Activated CD4-positive, alpha-beta memory T cell treated with anti-CD3 and anti-CD28 coated beads, Interleukin-2, amount 10 ng/mL, durations not matched to agents 7 days and 5 days (primary cell): ENCODE results near the gene ELFN1. TPM values are rescaled to one million over a fixed set of nuclear protein-coding genes. Genes with fewer than 3 reads are reported as not detected.

Experiments used
- CTCF ChIA-PET: fragments of 350-600 bp; sonication (Branson Sonifier 250); formaldehyde crosslinking; loops from one replicate; lab custom pipeline; 2021; ENCODE audit warnings: antibody characterized with exemption, inconsistent platforms; lab: Charles Lee
- POLR2A ChIA-PET: fragments of 350-600 bp; sonication (Branson Sonifier 250); formaldehyde crosslinking; loops from one replicate; lab custom pipeline; 2021; ENCODE audit warnings: antibody characterized with exemption; lab: Charles Lee
- DNase-seq: peaks from one replicate; pipeline ENCODE4 v3.0.0-alpha.2; 2020
- H3K27ac Mint-ChIP-seq: one replicate; pipeline ENCODE4 v1.8.0; 2021; ENCODE audit warnings: mild to moderate bottlenecking, mixed read lengths
- H3K27me3 Mint-ChIP-seq: one replicate; pipeline ENCODE4 v1.8.0; 2021; ENCODE audit warnings: mixed read lengths
- H3K36me3 Mint-ChIP-seq: one replicate; pipeline ENCODE4 v1.8.0; 2021; ENCODE audit warnings: low read depth, mixed read lengths
- H3K4me1 Mint-ChIP-seq: one replicate; pipeline ENCODE4 v1.8.0; 2021; ENCODE audit warnings: mixed read lengths
- H3K4me3 Mint-ChIP-seq: one replicate; pipeline ENCODE4 v1.8.0; 2021; ENCODE audit warnings: mild to moderate bottlenecking, mixed read lengths
- H3K9me3 Mint-ChIP-seq: one replicate; pipeline ENCODE4 v1.8.0; 2021; ENCODE audit warnings: mixed read lengths
- total RNA-seq, 2 experiments: library from RNA; stranded (reverse); gene quantifications; one replicate each; pipeline ENCODE4 v1.2.3, GENCODE V29; 2021

ELFN1 gene
- total RNA-seq, 2 experiments from 2014 or later, result 0.08 TPM; not detected in 1

DNA sequence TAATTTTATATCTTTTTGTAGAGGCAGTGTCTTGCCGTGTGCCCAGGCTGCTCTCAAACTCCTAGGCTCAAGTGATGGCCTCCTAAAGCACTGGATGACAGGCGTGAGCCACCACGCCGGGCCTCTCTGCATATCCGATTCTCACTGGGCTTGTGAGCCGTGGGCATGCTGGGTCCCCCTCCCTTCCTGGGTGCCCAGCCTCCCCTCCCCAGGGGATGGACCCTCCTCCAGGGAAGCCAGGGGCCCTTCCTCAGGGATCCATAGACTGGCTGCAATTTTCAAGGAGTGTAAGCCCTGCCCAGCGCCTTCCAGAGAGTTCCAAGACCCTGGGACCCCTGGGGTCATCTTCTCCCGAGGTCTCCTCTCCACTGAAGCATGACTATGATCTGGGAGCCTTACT lies 23.7 kb upstream of the ELFN1 start:
- Mint-ChIP-seq H3K9me3 (no peaks in the 10 kb centered on the region), H3K4me1 (no peaks in the 10 kb centered on the region), H3K27me3 (no peaks in the 10 kb centered on the region), H3K36me3 (no peaks in the 10 kb centered on the region), H3K4me3 (no peak overlapping the region), H3K27ac (no peak overlapping the region)
- ChIA-PET POLR2A (no interaction called here), CTCF (no interaction called here)
- DNase-seq, result no peak

DNA sequence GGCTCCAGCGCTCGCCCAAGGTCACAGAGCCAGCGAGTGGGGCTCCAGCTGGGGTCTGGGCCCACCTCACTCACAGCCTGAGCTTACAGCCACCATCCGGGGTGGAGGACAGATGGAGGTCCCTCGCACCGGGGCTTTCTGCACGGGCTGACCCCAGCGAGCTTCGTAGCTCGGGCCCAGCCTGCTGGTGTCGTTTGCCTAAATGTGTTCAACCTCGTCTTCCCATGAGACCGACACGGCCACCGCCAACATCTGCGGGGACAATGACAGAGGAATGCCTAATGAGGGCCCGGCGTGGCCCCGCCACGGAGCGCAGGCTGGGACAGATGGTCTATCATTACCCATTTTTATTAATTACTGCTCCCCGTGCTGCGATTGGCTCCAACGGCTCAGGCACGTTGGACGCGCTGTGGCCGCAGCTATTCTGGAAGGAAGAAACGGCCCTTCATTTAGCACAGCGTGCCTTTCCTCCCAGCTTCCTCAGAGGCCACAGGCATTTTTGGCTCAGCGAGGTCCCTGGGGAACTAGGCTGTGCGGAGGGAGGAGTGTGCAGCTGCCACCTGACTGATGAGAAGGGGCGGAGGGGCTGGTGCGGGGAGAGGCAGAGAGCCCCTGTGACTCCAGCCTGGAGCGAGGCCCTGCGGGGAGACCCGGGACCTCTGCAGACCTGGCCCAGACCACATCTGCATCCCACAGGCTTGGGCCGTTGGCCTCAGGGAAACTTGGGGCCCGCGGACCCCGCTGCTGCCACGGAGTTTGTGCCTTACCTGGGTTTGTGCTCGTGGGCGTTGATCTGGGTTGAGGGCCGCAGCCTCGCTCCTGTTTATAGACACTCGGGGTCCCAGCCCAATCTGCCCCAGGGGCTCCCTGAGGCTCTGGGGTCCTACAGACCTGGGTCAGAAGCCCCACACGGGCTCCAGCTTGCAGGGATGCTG lies 22.9 kb upstream of the ELFN1 start:
- Mint-ChIP-seq H3K36me3 (no peaks in the 10 kb centered on the region), H3K4me3 (no peak overlapping the region), H3K27me3 (no peaks in the 10 kb centered on the region), H3K27ac (no peak overlapping the region), H3K4me1 (no peaks in the 10 kb centered on the region), H3K9me3 (no peaks in the 10 kb centered on the region)
- ChIA-PET POLR2A (no interaction called here), CTCF (no interaction called here)
- DNase-seq, result no peak

DNA sequence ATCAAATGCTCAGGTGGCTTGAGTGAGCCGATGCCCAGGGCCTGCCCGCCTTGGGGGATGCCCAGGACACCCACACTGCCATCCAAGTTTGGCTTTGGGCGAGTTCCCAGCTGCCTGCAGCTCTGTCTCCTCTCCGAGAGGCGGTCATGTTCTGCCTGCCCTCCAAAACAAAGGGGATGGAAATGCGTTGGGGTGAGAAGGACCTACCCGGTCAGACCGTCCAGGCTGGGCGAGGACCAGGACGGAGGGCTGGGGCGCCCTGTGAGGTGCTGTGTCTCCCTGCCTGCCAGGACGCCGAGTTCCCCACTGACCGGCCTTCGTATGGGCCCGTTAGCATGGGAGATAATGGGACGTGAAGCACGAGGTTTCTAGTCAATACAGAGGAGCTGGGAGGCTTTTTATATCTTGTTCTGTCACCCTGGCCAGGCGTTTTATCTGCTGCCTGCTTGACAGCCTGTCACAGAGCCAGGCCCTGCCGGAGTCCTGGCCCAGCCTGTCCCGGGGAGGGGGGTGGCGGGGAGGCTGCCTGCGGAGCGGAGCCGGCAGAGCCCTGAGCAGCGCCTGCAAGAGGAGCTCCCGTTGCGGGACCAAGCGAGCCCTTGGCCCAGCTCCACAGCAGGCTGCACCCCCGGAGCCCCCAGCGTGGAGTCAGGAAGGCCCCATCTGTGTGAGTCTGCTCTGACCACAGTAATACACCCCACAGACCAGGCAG lies 22.0 kb upstream of the ELFN1 start:
- H3K4me1 Mint-ChIP-seq, result no peaks in the 10 kb centered on the region
- no peak for DNase-seq
- POLR2A ChIA-PET, result interaction anchor here (0.6 kb wide), 1 partner anchor 305 kb away, joined by 3 read pairs; no protein-coding TSS in a partner anchor
- no peaks in the 10 kb centered on the region for H3K27me3 Mint-ChIP-seq
- no peaks in the 10 kb centered on the region for H3K9me3 Mint-ChIP-seq
- H3K4me3 Mint-ChIP-seq, result no peak overlapping the region
- CTCF ChIA-PET, result no interaction called here
- H3K27ac Mint-ChIP-seq, result no peak overlapping the region
- no peaks in the 10 kb centered on the region for H3K36me3 Mint-ChIP-seq

DNA sequence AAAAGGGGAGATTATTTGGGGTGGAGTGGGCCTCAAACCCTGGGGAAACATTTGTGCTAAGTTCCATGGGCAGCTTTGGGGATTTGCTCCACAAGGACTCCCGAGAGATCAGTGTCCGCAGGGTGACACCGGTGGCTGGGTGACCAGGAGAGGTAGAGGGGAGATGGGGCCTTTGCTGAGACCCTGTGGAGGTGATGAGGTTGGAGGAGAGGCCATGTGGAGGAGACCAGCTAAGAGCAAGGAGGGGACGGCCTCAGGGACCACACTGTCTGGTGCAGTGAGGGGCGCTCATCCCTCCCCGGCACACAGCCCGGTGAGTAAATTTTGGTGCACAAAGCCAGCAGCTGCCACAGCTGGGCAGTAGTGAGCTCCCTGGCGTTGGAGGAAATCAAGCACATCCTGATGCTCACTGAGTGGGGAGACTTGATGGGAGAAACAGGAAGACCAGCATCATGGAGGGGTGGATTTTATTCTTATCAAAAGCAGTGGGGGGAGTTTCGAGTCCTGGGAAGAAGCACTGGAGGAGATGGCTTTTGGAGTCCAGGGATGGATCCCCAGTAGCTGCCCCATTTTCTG lies 20.2 kb upstream of the ELFN1 start:
- Mint-ChIP-seq H3K4me1 (no peaks in the 10 kb centered on the region), H3K36me3 (no peaks in the 10 kb centered on the region), H3K27me3 (no peaks in the 10 kb centered on the region), H3K27ac (no peak overlapping the region), H3K9me3 (no peaks in the 10 kb centered on the region), H3K4me3 (no peak overlapping the region)
- ChIA-PET POLR2A (no interaction called here), CTCF (no interaction called here)
- no peak for DNase-seq

DNA sequence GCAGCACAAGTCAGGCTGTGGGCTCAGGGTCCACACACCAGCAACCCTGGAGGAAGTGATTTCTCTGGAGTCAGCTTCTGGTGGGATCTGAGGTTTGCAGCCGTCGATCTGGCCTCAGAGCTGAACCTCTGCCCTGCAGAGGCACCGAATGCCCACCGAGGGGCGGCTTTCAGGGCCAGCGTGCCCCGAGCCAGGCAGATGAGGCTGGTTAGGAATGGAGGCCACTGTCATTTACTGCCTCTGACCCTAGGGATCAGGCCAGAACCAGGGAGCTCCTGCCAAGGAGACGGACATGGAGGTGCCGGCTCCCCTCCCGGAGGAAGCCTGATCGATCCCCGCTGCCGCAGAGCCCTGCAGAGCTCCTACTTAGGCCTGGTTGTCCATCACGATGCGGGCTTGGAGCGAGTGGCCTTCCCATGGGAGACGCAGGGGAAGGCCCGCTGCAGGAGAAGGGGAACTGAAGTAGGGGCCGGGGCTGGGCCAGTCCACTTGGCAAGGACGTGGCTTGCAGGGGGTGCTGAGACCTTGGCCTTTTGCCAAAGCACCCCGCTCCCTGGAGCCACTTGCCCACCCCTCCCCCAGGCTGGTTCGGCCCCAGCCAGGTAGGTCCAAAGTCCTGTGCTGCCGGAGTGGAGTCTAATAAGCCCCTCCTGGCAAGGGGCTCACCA lies 19.6 kb upstream of the ELFN1 start:
- H3K4me3 Mint-ChIP-seq, result no peak overlapping the region
- no peaks in the 10 kb centered on the region for H3K9me3 Mint-ChIP-seq
- H3K27ac Mint-ChIP-seq, result no peak overlapping the region
- H3K4me1 Mint-ChIP-seq, result no peaks in the 10 kb centered on the region
- H3K36me3 Mint-ChIP-seq, result no peaks in the 10 kb centered on the region
- no peaks in the 10 kb centered on the region for H3K27me3 Mint-ChIP-seq
- ChIA-PET CTCF (no interaction called here), POLR2A (no interaction called here)
- no peak for DNase-seq

DNA sequence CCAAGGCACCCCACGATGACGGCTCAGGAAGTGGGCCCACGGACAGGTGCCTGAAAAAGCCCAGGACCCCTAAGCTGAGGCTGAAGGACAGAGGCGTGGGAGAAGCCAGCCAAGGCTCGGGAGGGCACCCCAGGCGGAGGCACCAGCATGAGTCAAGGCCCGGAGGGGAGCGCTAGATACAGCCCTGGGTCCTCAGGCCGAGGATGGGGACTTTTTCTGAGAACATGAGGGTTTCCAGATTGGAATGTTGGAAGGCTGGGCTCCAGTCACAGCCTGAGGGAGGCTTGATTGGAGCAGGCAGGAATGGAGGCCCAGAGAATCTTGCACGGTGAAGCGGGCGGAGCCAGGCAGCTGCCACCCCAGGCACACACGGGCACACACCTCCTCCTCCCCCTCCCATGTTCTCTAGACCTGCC lies 19.0 kb upstream of the ELFN1 start:
- Mint-ChIP-seq H3K27me3 (no peaks in the 10 kb centered on the region), H3K36me3 (no peaks in the 10 kb centered on the region), H3K9me3 (no peaks in the 10 kb centered on the region), H3K4me3 (no peak overlapping the region), H3K27ac (no peak overlapping the region), H3K4me1 (no peaks in the 10 kb centered on the region)
- POLR2A ChIA-PET, result no interaction called here
- CTCF ChIA-PET, result no interaction called here
- DNase-seq, result no peak

DNA sequence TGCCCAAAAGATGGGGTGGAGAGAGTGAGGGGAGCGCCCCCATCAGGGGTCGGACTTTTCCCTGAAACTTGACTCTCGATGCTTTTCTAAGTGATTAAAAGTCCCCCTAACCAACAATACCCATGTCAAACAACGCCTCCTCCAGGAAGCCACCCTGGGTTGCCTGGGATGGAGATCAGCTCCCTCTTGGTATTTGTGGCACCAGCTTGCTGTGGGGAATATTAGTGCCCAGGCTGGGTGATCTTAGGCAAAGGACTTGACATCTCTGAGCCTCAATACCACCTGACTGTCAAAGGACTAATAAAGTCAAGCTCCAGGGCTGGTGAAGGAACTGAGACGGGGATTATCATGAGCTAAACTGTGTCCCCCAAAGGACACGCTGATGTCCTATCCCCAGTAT lies 18.2 kb upstream of the ELFN1 start:
- CTCF ChIA-PET, result no interaction called here
- no peak overlapping the region for H3K27ac Mint-ChIP-seq
- H3K27me3 Mint-ChIP-seq, result peaks cover 4% of the 10 kb centered on the region
- POLR2A ChIA-PET, result no interaction called here
- H3K4me1 Mint-ChIP-seq, result no peaks in the 10 kb centered on the region
- H3K36me3 Mint-ChIP-seq, result no peaks in the 10 kb centered on the region
- no peak overlapping the region for H3K4me3 Mint-ChIP-seq
- DNase-seq, result no peak
- no peaks in the 10 kb centered on the region for H3K9me3 Mint-ChIP-seq

GRCh38 chr7:1653500-1653899 lies 16.6 kb upstream of the ELFN1 start:
- Mint-ChIP-seq H3K4me3 (no peak overlapping the region), H3K36me3 (no peaks in the 10 kb centered on the region), H3K27me3 (peaks cover 17% of the 10 kb centered on the region), H3K27ac (no peak overlapping the region), H3K9me3 (no peaks in the 10 kb centered on the region), H3K4me1 (no peaks in the 10 kb centered on the region)
- no peak for DNase-seq
- ChIA-PET POLR2A (no interaction called here), CTCF (no interaction called here)

- ChIA-PET CTCF (no interaction called here), POLR2A (no interaction called here)
- H3K9me3 Mint-ChIP-seq, result no peaks in the 10 kb centered on the region
- no peak overlapping the region for H3K27ac Mint-ChIP-seq
- peaks cover 18% of the 10 kb centered on the region for H3K27me3 Mint-ChIP-seq
- H3K4me3 Mint-ChIP-seq, result no peak overlapping the region
- no peaks in the 10 kb centered on the region for H3K4me1 Mint-ChIP-seq
- no peak for DNase-seq
- no peaks in the 10 kb centered on the region for H3K36me3 Mint-ChIP-seq
These were observed 16.0 kb upstream of the ELFN1 start for GRCh38 chr7:1654111-1654510.

GRCh38 chr7:1654738-1655475 lies 15.2 kb upstream of the ELFN1 start:
- ChIA-PET CTCF (no interaction called here), POLR2A (no interaction called here)
- no peaks in the 10 kb centered on the region for H3K9me3 Mint-ChIP-seq
- no peak overlapping the region for H3K4me3 Mint-ChIP-seq
- peaks cover 18% of the 10 kb centered on the region for H3K27me3 Mint-ChIP-seq
- H3K4me1 Mint-ChIP-seq, result no peaks in the 10 kb centered on the region
- no peaks in the 10 kb centered on the region for H3K36me3 Mint-ChIP-seq
- H3K27ac Mint-ChIP-seq, result no peak overlapping the region
- no peak for DNase-seq

GRCh38 chr7:1659696-1660095 lies 10.4 kb upstream of the ELFN1 start:
- H3K36me3 Mint-ChIP-seq, result no peaks in the 10 kb centered on the region
- no peak for DNase-seq
- H3K27ac Mint-ChIP-seq, result no peak overlapping the region
- ChIA-PET CTCF (no interaction called here), POLR2A (no interaction called here)
- H3K9me3 Mint-ChIP-seq, result no peaks in the 10 kb centered on the region
- peaks cover 6% of the 10 kb centered on the region for H3K4me1 Mint-ChIP-seq
- H3K4me3 Mint-ChIP-seq, result no peak overlapping the region
- H3K27me3 Mint-ChIP-seq, result peaks cover 44% of the 10 kb centered on the region

- ChIA-PET CTCF (no interaction called here), POLR2A (no interaction called here)
- Mint-ChIP-seq H3K36me3 (no peaks in the 10 kb centered on the region), H3K27ac (no peak overlapping the region), H3K4me3 (no peak overlapping the region), H3K27me3 (peaks cover 41% of the 10 kb centered on the region), H3K4me1 (peaks cover 6% of the 10 kb centered on the region), H3K9me3 (no peaks in the 10 kb centered on the region)
- DNase-seq, result no peak
These were observed 8.6 kb upstream of the ELFN1 start for GRCh38 chr7:1661461-1661860.
